ENCODE results near the gene MAP3K20. TPM values are rescaled to one million over a fixed set of nuclear protein-coding genes. Genes with fewer than 3 reads are reported as not detected.

Gene MAP3K20
- total RNA-seq, 4 donors from 2014 or later = 6.8 to 32.2 (median 15.3) TPM

DNA sequence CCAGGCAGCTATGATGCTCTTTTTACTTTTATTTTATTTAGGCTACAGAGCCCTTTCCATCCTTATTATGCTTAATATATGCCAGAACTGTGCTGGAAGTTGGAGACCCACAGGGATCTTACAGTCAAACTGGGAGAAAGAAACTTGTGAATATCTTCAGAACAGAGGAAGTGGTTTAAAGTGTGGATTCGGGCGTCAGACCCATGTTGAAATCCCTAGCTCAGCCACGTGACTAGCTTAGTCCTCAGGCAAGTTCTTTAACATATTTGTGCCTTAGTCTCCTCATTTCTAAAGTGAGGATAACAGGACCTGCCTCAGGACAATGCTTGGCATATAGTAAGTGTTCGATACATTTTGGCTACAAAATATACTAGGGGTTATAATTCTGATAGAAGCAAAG, 59.1 kb downstream of the MAP3K20 start:
- TF ChIP-seq CTCF (IDR thresholded peaks at IDR 0.05) (no peak), POLR2A (IDR thresholded peaks at IDR 0.05) (no peak)

GRCh38 chr2:173136067-173136466, 60.4 kb downstream of the MAP3K20 start:
- no peak for DNase-seq
- Histone ChIP-seq H3K4me3 (no peak overlapping the region), H3K27me3 (no peaks in the 10 kb centered on the region), H3K27ac (no peak overlapping the region), H3K4me1 (no peaks in the 10 kb centered on the region), H3K36me3 (no peaks in the 10 kb centered on the region), H3K9me3 (no peaks in the 10 kb centered on the region)
- TF ChIP-seq CTCF (IDR thresholded peaks at IDR 0.05) (no peak), POLR2A (IDR thresholded peaks at IDR 0.05) (no peak)

More for the DNA sequence above, 59.1 kb downstream of the MAP3K20 start:
- Histone ChIP-seq H3K4me3 (no peak overlapping the region), H3K27ac (no peak overlapping the region), H3K36me3 (no peaks in the 10 kb centered on the region), H3K27me3 (no peaks in the 10 kb centered on the region), H3K4me1 (no peaks in the 10 kb centered on the region), H3K9me3 (no peaks in the 10 kb centered on the region)
- DNase-seq = no peak

DNA sequence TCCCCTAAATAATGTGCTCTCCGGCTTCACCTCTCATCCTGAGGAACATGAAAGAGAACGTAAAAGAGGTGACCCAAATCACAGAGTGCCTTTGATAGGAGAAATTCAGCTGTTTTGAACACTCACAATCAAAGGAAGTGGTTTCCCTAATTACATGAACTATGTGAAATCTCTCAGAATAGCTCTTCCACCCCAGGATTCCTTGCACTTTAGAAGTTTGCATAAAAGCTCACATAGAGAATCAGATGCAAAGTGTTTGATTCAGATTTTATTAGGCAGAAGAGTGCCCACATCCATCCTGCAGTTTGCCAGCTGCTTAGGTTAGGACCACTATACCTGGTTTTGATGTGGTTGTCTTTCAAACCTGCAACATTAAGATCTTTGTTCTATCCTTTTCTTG, 61.0 kb downstream of the MAP3K20 start:
- Histone ChIP-seq H3K27me3 (no peaks in the 10 kb centered on the region), H3K4me1 (no peaks in the 10 kb centered on the region), H3K27ac (no peak overlapping the region), H3K4me3 (no peak overlapping the region), H3K9me3 (no peaks in the 10 kb centered on the region), H3K36me3 (no peaks in the 10 kb centered on the region)
- TF ChIP-seq POLR2A (IDR thresholded peaks at IDR 0.05) (no peak), CTCF (IDR thresholded peaks at IDR 0.05) (no peak)
- no peak for DNase-seq

DNA sequence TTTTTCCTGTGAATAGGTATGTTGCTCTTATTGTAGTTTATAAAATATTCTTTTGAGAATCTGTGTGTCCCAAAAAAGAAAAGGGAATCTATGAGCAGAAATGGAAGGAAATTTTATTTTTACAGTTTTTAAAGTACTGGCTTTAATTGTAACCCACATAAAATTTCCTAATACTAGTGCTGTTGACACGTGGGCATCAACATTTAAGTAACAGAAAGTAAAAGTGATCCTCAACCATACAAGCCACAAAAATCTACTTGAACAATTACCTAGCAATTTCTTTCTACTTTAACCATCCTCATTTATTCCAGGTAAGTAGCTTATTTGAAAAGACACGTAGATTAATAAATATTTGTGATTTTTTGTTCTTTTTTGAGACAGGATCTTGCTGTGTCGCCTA, 62.0 kb downstream of the MAP3K20 start:
- TF ChIP-seq CTCF (IDR thresholded peaks at IDR 0.05) (no peak), POLR2A (IDR thresholded peaks at IDR 0.05) (no peak)
- DNase-seq = no peak
- H3K27ac ChIP-seq = no peak overlapping the region
- no peaks in the 10 kb centered on the region for H3K4me1 ChIP-seq
- no peaks in the 10 kb centered on the region for H3K9me3 ChIP-seq
- no peaks in the 10 kb centered on the region for H3K27me3 ChIP-seq
- H3K4me3 ChIP-seq = no peak overlapping the region
- H3K36me3 ChIP-seq = no peaks in the 10 kb centered on the region

GRCh38 chr2:173138962-173139361, 63.3 kb downstream of the MAP3K20 start:
- TF ChIP-seq CTCF (IDR thresholded peaks at IDR 0.05) = no peak
- no peak for TF ChIP-seq POLR2A (IDR thresholded peaks at IDR 0.05)
- Histone ChIP-seq H3K4me1 (no peaks in the 10 kb centered on the region), H3K36me3 (no peaks in the 10 kb centered on the region), H3K9me3 (no peaks in the 10 kb centered on the region), H3K4me3 (no peak overlapping the region), H3K27me3 (no peaks in the 10 kb centered on the region), H3K27ac (no peak overlapping the region)
- DNase-seq = no peak

- no peak for TF ChIP-seq CTCF (IDR thresholded peaks at IDR 0.05)
- TF ChIP-seq POLR2A (IDR thresholded peaks at IDR 0.05) = no peak
- H3K4me1 ChIP-seq = no peaks in the 10 kb centered on the region
- H3K4me3 ChIP-seq = no peak overlapping the region
- H3K27ac ChIP-seq = no peak overlapping the region
- H3K9me3 ChIP-seq = no peaks in the 10 kb centered on the region
- no peaks in the 10 kb centered on the region for H3K36me3 ChIP-seq
- no peaks in the 10 kb centered on the region for H3K27me3 ChIP-seq
- no peak for DNase-seq
Observed at GRCh38 chr2:173141666-173142065, 66.0 kb downstream of the MAP3K20 start.

Data from Peyer's patch (tissue), 4 donors.